Endothelial cell of umbilical vein (primary cell): Measurements from ENCODE around the gene AK8. TPM values are rescaled to one million over a fixed set of nuclear protein-coding genes. Genes with fewer than 3 reads are reported as not detected.

ENCODE experiments used
- BruUV-seq: library from RNA; stranded (reverse); fragments of 400-500 nt; replicated peaks from 2 replicates; lab custom pipeline; 2021; lab: Mats Ljungman, UMichigan
- CTCF ChIA-PET: fragments of 300-600, 350-600 bp; sonication (Branson Sonifier 250); formaldehyde crosslinking; loops from one replicate; lab custom pipeline; 2021; ENCODE audit warnings: antibody characterized with exemption, inconsistent platforms; lab: Charles Lee
- POLR2A ChIA-PET: fragments of 300-600, 350-600 bp; sonication (Branson Sonifier 250); formaldehyde crosslinking; loops from one replicate; lab custom pipeline; 2021; ENCODE audit warnings: antibody characterized with exemption, inconsistent platforms; lab: Charles Lee
- DNase-seq: peaks from one replicate; pipeline ENCODE4 v3.0.0-alpha.2; 2011; ENCODE audit warnings: low read depth, low spot score
- FAIRE-seq: peaks from 2 replicates; lab custom pipeline; 2011; peaks lifted over from hg19 to GRCh38; lab: Jason Lieb, UNC
- H2AFZ ChIP-seq: 2 replicates; pipeline ENCODE4 v1.6.0; 2012; ENCODE audit warnings: low read depth, low read length, control low read depth, inconsistent platforms
- H3K27ac ChIP-seq: 2 replicates; pipeline ENCODE4 v1.5.1; 2011; ENCODE audit warnings: low read depth, mild to moderate bottlenecking, control low read depth, low read length, moderate library complexity; ENCODE audit not compliant: insufficient read depth
- H3K27me3 ChIP-seq, 2 experiments: 2 replicates each; pipeline versions ENCODE4 v1.6.0 to v1.6.1; 2011; ENCODE audit warnings: low read length in 2 of 2, mixed read lengths in 1 of 2; ENCODE audit not compliant: control insufficient read depth in 2 of 2, insufficient read depth in 2 of 2
- H3K36me3 ChIP-seq, 2 experiments: 2 replicates in 1 of 2; 3 replicates in 1 of 2; pipeline ENCODE4 v1.5.1; 2011; ENCODE audit warnings: low read length in 2 of 2, mild to moderate bottlenecking in 1 of 2, moderate library complexity in 1 of 2; ENCODE audit not compliant: control insufficient read depth in 2 of 2, insufficient read depth in 2 of 2; ENCODE audit errors: extremely low read depth in 1 of 2
- H3K4me1 ChIP-seq: 3 replicates; pipeline ENCODE4 v1.5.1; 2011; ENCODE audit warnings: mild to moderate bottlenecking, low read length; ENCODE audit not compliant: control insufficient read depth, insufficient read depth; ENCODE audit errors: extremely low read depth
- H3K4me2 ChIP-seq: 2 replicates; pipeline ENCODE4 v1.6.1; 2011; ENCODE audit warnings: low read length, control low read depth, mixed read lengths; ENCODE audit not compliant: insufficient read depth
- H3K4me3 ChIP-seq, 3 experiments: fragments of 200-600 bp in 1 of 3; sonication (generic), shearing (Covaris generic) in 1 of 3; replicated peaks in 1 of 3; 2 replicates each; pipeline ENCODE4 v1.5.1; 2011 to 2016; ENCODE audit warnings: control low read depth in 3 of 3, low read length in 3 of 3, mild to moderate bottlenecking in 2 of 3, inconsistent platforms in 1 of 3, low read depth in 1 of 3, moderate library complexity in 1 of 3; ENCODE audit not compliant: insufficient read depth in 1 of 3
- H3K79me2 ChIP-seq: 2 replicates; pipeline ENCODE4 v1.6.0; 2012; ENCODE audit warnings: low read length, inconsistent platforms; ENCODE audit not compliant: control insufficient read depth, insufficient read depth
- H3K9ac ChIP-seq: replicated peaks from 2 replicates; pipeline ENCODE3; 2011; ENCODE audit warnings: low read length, control low read depth; ENCODE audit not compliant: insufficient read depth; ENCODE audit errors: extremely low read depth
- H3K9me1 ChIP-seq: replicated peaks from 3 replicates; pipeline ENCODE4 v1.6.0; 2011; ENCODE audit warnings: mild to moderate bottlenecking, low read length; ENCODE audit not compliant: control insufficient read depth, insufficient read depth; ENCODE audit errors: extremely low read depth
- H3K9me3 ChIP-seq: replicated peaks from 2 replicates; pipeline ENCODE4 v1.5.1; 2012; ENCODE audit warnings: low read length, inconsistent platforms; ENCODE audit not compliant: control insufficient read depth, insufficient read depth
- H4K20me1 ChIP-seq: replicated peaks from 2 replicates; pipeline ENCODE3; 2011; ENCODE audit warnings: mild to moderate bottlenecking, low read length; ENCODE audit not compliant: control insufficient read depth, insufficient read depth; ENCODE audit errors: extremely low read depth
- EZH2 ChIP-seq: IDR thresholded peaks from 2 replicates; pipeline ENCODE4 v1.6.1; 2012; ENCODE audit warnings: borderline replicate concordance, low read depth, mild to moderate bottlenecking, moderate library complexity, low read length, inconsistent platforms; ENCODE audit not compliant: severe bottlenecking
- FOS ChIP-seq: IDR thresholded peaks from 2 replicates; pipeline ENCODE4 v1.6.1; 2011; ENCODE audit warnings: mild to moderate bottlenecking, low read length, moderate library complexity, borderline replicate concordance; ENCODE audit not compliant: insufficient read depth
- GATA2 ChIP-seq: IDR thresholded peaks from 2 replicates; pipeline ENCODE4 v1.7.0; 2011; ENCODE audit warnings: low read depth, mild to moderate bottlenecking, moderate library complexity, mixed read lengths, low read length; ENCODE audit not compliant: insufficient read length, insufficient read depth
- JUN ChIP-seq: IDR thresholded peaks from 2 replicates; pipeline ENCODE4 v1.6.1; 2011; ENCODE audit warnings: borderline replicate concordance, low read depth; ENCODE audit not compliant: insufficient read length, insufficient read depth
- MAX ChIP-seq: IDR thresholded peaks from 2 replicates; pipeline ENCODE4 v1.6.1; 2011; ENCODE audit not compliant: insufficient read depth, insufficient read length
- MYC ChIP-seq: IDR thresholded peaks from one replicate; pipeline ENCODE4 v1.6.1; 2011; ENCODE audit warnings: mild to moderate bottlenecking, low read depth, low read length
- POLR2A ChIP-seq: IDR thresholded peaks from 2 replicates; pipeline ENCODE4 v1.6.1; 2012; ENCODE audit warnings: low read depth, mild to moderate bottlenecking, control low read depth, low read length
- POLR2AphosphoS5 ChIP-seq: IDR thresholded peaks from 2 replicates; pipeline ENCODE4 v1.6.1; 2012; ENCODE audit warnings: low read depth, mild to moderate bottlenecking, control low read depth, low read length, moderate library complexity; ENCODE audit not compliant: insufficient read depth
- dilution Hi-C: fragments of 300-500 bp; cut with MboI; formaldehyde crosslinking; loops from one replicate; pipeline ENCODE4 v1.15.0; 2019; ENCODE audit warnings: low sequenced_read_pairs; ENCODE audit not compliant: extremely low pct_ligation_motif_present
- intact Hi-C: fragments of 100-400 bp; cut with micrococcal nuclease; formaldehyde crosslinking; loops from one replicate; pipeline ENCODE4 v1.10.0; 2022
- polyA plus RNA-seq, 4 experiments: library from polyadenylated mRNA; depleted of rRNA in 3 of 4; stranded (reverse) in 3 of 4; unstranded in 1 of 4; fragments of >200 nt; gene quantifications; 2 replicates each; pipeline versions ENCODE4 v1.2.1 to v1.2.3, GENCODE V29; 2011 to 2012; ENCODE audit warnings: missing spikeins in 1 of 4
- total RNA-seq: library from RNA; stranded (reverse); gene quantifications from 2 replicates; pipeline ENCODE4 v1.2.3, GENCODE V29; 2021
- TF ChIP-seq, protein P1 (sequence below), 2 donors: IDR thresholded peaks; 1 replicate in 1 of 2; 2 replicates in 1 of 2; pipeline ENCODE4 v1.5.1; 2011; ENCODE audit warnings: low read length in 2 of 2, mild to moderate bottlenecking in 2 of 2, moderate library complexity in 2 of 2, control low read depth in 1 of 2, inconsistent platforms in 1 of 2, low read depth in 1 of 2; ENCODE audit not compliant: insufficient read depth in 1 of 2; ENCODE audit errors: extremely low read depth in 1 of 2

The AK8 gene
- total and polyA plus RNA-seq, 2 donors (not counting 3 experiments of a cell fraction or from before 2014, with no cell fraction given): 0.06 TPM; not detected in 1

GRCh38 chr9:132823370-132824145, 54.5 kb downstream of the AK8 start:
- TF ChIP-seq MYC (no peak), FOS (no peak), POLR2AphosphoS5 (no peak), GATA2 (no peak), JUN (no peak), EZH2 (no peak), POLR2A (no peak), MAX (no peak)
- TF ChIP-seq, protein P1, sequence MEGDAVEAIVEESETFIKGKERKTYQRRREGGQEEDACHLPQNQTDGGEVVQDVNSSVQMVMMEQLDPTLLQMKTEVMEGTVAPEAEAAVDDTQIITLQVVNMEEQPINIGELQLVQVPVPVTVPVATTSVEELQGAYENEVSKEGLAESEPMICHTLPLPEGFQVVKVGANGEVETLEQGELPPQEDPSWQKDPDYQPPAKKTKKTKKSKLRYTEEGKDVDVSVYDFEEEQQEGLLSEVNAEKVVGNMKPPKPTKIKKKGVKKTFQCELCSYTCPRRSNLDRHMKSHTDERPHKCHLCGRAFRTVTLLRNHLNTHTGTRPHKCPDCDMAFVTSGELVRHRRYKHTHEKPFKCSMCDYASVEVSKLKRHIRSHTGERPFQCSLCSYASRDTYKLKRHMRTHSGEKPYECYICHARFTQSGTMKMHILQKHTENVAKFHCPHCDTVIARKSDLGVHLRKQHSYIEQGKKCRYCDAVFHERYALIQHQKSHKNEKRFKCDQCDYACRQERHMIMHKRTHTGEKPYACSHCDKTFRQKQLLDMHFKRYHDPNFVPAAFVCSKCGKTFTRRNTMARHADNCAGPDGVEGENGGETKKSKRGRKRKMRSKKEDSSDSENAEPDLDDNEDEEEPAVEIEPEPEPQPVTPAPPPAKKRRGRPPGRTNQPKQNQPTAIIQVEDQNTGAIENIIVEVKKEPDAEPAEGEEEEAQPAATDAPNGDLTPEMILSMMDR (IDR thresholded peaks at IDR 0.05; ENCODE audit: extremely low read depth in 1 of 2, insufficient read depth in 1 of 2, low read depth in 1 of 2, low read length in 2 of 2): no peak
- Histone ChIP-seq H3K27me3 (peaks cover 1 to 7% of the 10 kb centered on the region in 2 experiments), H3K4me3 (no peak overlapping the region), H3K79me2 (no peaks in the 10 kb centered on the region), H3K27ac (no peak overlapping the region), H3K9me3 (no peaks in the 10 kb centered on the region), H3K4me1 (no peaks in the 10 kb centered on the region), H3K9ac (no peak overlapping the region), H2AFZ (no peak overlapping the region), H3K9me1 (no peaks in the 10 kb centered on the region), H3K36me3 (no peaks in the 10 kb centered on the region), H3K4me2 (no peak overlapping the region), H4K20me1 (no peaks in the 10 kb centered on the region)
- ChIA-PET POLR2A (no interaction called here), CTCF (no interaction called here)
- DNase-seq (no peak), FAIRE-seq (no peak)
- BruUV-seq: no TSS peak
- dilution Hi-C loops (no loop called here), intact Hi-C loops (no loop called here)
